Measurements from ENCODE around the gene SMARCA2. TPM values are rescaled to one million over a fixed set of nuclear protein-coding genes. Genes with fewer than 3 reads are reported as not detected.

Gene SMARCA2
- total RNA-seq, 2 experiments from 2014 or later = 110 to 117 TPM

GRCh38 chr9:2217540-2217939 is 202.4 kb downstream of the SMARCA2 start:
- ChIA-PET CTCF (no interaction called here), POLR2A (no interaction called here)

GRCh38 chr9:2220036-2220435 is 204.9 kb downstream of the SMARCA2 start:
- ChIA-PET POLR2A (no interaction called here), CTCF (no interaction called here)

DNA sequence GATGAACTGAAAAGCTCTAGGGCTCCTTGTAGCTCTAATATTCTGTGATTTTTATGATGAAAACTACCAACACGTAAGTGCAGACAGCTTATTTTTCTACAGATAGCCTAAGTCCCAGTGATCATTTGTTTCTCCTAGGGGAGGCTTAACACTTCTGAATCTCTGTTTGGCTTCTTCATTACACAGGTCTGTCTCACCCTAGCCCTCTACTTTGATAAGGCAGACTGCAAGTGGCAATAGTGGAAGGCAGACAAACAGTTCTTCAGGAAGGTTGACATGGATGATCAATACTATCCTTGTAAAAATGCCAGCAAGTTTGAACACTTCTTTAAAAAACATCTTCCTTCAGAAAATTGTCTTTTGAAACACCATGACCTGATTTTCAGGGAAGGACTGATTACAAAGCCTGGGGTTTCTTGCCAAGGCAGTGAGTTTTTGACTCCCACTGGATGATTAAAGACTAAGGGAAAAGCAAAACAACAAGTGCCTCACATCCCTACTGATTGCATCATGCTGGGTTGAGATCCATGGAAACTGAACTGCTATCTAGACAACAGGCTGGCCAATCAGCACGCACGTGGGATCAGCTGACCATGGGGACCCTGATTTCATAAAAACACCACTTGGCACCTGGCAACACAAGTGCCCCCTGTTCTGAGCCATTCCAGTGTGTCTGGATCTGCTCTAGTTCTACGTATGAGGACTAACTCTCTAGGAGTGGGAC is 212.2 kb downstream of the SMARCA2 start:
- ChIA-PET CTCF (no interaction called here), POLR2A (no interaction called here)

GRCh38 chr9:2228132-2228531 is 213.0 kb downstream of the SMARCA2 start:
- POLR2A ChIA-PET = no interaction called here

DNA sequence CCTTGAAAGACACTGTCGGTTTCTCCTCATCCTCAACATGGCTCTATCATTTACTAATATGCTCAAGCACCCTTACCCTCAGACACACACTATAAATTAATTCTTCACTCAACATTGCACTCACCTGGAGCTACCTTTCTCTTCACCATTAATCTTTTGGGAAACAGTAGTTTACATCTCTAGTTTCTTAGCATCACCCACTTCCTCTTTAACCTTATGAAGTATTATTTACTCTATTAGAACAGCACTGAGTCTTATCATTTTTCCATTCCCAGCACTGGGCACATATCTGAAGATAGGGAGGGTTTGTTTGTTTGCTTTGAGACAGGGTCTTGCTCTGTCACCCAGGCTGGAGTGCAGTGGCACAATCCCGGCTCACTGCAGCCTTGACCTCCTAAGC is 213.5 kb downstream of the SMARCA2 start:
- CTCF ChIA-PET = no interaction called here
- POLR2A ChIA-PET = no interaction called here

More at GRCh38 chr9:2228132-2228531, 213.0 kb downstream of the SMARCA2 start:
- CTCF ChIA-PET = no interaction called here

DNA sequence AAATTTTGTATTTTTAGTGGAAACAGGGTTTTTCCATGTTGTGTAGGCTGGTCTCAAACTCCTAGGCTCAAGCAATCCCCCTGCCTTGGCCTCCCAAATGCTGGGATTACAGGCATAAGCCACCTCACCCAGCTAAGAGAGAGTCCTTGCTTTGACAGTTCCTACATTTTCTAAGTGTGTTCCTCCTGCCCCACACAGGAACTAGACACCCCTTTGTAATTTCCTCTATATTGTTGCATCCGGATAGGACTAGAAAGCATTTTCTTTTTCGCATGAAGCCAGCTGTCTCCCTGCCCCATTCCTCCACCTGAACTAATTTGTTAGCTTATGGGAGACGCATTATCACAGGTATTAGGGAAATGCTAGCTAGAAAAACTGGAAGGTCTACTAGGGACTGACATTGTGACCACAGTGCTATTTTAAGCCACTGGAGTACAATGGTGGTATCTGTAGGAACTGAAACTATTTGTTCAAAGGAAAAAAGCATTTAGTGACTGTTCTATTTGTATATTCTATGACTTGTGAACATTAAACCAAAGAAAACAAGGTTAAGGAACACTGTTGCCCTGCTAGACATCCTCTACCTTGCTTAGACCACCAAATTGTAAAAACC is 214.1 kb downstream of the SMARCA2 start:
- CTCF ChIA-PET = no interaction called here
- POLR2A ChIA-PET = no interaction called here

DNA sequence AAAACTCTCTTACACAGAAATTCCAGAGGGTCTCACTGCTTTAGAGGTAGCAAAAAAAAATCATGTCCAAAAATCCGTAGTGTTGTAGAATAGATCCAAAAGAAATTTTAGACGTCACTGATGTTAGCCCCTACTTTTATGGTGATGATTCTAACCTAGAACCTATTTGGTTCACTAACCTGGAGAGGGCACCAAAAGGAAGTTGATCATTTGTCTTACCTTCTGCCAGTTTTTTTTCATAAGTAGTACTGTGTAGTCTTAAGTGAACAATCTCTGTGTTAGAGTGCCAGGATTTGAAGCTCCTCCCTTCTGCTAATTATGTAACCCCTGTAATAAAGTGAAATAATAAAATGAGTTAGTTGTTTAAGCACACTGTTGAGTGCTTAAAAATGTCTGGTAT is 215.2 kb downstream of the SMARCA2 start:
- ChIA-PET CTCF (no interaction called here), POLR2A (no interaction called here)

DNA sequence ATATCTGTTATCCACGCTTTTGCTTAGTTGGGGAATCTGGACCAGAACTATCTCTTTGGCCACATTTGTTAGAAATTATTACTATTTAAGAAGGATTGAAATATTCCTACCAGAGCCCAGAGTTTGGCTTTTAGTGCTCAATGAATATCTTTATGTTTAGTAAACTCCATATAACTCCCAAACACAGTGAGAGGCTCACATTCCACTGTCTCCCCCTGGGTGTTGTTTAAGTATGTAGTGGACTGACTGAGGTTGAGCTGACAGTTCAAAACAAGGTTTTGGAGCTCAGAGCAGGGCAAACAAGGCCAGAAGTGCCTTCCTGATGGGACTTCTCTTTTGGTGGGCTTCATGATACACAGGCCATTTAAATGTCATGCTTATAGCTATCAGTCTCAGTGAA is 216.0 kb downstream of the SMARCA2 start:
- ChIA-PET POLR2A (no interaction called here), CTCF (no interaction called here)

DNA sequence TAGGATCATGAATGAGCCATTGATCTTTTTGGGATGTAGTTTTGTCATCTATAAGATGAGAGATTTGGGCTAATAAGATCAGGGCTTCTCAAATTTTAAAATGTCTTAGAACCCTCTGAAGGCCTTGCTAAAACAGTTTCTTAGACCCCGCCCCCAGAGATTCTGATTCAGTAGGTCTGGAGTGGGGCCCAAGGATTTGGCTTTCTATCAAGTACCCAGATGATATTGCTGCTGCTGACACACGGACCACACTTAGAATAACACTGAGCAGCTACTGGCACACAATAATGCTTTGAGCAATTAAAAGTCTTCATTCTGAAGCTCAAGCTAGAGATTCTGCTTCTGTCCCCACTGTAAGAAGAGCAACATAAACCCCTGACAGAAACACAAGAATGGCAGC is 216.7 kb downstream of the SMARCA2 start:
- ChIA-PET CTCF (no interaction called here), POLR2A (no interaction called here)

GRCh38 chr9:2233274-2233673 is 218.1 kb downstream of the SMARCA2 start:
- POLR2A ChIA-PET = no interaction called here
- CTCF ChIA-PET = no interaction called here

DNA sequence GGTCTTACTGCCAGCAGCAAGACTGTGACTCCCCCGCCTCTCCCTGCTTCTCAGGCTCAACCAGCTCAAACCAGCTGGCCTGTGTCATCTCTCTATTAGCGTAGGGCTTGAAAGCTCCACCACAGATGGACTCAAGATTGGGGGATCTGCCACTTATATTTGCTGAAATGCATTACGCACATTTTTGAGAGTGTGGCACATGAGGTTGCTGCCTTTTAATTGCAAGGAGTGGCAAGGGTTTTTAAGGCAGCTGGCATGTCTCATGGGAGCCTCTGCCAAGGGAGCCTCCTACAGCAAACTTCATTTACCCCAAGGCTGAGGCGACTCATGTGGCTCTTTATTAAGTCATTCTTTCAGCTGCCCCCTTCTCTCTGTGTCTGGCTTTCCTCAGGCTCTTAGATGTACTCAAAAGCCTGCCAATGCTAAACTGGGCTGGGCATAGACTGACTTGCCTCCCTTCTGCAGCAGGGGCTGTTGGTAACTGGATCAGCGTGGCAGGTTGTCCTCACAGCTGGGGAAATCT is 219.3 kb downstream of the SMARCA2 start:
- ChIA-PET CTCF (no interaction called here), POLR2A (no interaction called here)

DNA sequence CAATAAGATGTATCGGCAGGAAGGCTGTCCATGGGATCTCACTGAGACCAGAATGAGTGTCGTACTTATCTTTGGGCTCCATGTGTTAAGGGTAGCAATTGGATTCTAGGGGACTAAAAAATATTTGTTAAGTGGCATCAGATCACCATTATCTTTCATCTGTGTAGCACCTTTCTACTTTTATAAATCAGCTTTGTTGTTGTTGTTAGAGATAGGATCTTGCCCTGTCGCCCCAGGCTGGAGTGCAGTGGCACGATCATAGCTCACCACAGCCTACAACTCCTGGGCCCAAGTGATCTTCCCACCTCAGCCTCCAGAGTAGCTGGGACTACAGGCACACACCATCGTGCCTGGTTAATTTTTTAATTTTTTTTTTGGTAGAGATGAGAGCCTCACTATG is 220.5 kb downstream of the SMARCA2 start:
- CTCF ChIA-PET = no interaction called here

DNA sequence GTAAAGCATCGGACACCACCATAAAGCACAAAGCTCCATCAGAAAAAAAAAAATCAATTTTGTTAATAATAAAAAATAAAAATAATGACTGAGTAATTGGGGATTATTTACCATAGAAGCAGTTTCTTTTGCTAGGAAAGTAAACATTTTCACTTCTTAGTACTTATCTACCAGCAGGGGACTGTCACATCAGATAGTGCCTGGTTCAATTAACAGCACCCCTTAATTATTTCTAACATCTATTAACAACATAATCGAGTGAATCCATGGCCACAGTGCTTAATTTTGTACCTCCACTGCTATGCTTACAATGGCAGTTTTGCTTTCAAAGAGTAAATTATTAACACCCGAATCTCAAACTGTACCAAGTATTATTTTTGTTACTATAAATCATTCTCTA is 221.7 kb downstream of the SMARCA2 start:
- ChIA-PET POLR2A (no interaction called here), CTCF (no interaction called here)

More for the DNA sequence above, 220.5 kb downstream of the SMARCA2 start:
- POLR2A ChIA-PET = no interaction called here

GRCh38 chr9:2241461-2241835 is 226.3 kb downstream of the SMARCA2 start:
- POLR2A ChIA-PET = no interaction called here
- CTCF ChIA-PET = no interaction called here

DNA sequence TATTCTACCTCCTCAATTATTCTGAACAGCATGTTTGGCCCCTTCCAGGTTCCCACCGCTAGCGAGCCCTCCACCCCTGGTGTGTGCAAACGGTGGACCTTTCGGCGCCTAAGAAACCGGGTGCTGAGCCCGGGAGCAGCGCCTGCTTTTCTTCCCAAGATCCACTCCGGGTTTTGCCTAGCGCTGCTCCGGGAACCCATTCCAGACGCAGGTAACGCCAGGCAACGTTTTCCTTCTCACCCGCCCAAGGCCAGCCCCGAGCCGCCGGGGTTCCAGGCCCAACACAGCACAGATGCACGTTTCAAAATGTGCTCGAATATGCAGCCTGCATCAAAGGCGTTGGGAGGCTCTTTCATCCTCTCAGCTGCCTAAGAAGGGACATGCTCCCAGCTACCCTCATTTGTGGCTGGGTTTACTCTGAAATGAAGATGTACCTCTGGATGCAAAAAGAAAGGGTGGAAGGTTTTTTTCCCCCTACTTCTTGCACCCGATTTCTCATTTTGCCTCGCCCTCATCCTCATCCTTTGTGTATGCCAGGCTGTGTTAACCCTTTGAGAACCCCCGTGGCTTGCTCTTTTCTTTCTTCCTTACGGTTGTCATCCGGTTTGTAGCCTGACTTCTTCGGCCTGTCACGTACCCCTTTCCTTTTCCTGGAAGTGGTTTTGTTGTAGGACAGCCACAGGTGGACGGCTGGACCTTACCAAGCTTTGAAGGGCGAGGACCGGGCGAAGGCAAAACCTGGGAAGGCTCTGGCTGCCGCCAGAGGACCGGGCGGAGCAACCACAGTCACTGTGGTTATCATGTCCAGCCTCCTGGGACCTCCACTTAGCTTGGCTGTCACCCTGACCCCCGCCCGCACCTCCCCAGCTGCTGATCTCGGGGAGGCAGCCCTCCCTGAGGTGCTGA is 226.9 kb downstream of the SMARCA2 start:
- ChIA-PET CTCF (no interaction called here), POLR2A (no interaction called here)

DNA sequence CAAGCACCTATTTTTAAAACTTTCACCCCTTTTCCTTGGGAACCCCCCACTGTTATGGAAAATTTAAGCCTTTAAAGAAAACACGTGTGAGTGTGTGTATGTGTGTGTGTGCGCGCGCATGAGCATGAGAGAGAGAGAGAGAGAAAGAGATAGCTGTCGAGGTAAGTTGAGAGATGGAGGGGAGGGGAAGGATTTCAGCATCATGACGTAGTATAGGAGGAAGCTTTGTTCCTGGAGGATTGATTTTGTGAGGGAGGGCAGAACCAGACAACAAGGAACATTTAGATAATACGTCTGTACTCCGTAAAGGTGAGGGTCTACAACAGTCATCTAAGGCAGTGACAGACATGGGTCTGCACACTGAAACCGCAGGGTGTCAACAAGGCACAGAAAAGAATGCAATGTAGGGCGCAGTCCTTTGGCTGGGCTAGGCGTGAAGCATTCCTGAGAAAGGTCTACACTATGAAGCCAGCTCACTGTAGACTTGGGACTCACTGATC is 227.7 kb downstream of the SMARCA2 start:
- ChIA-PET CTCF (no interaction called here), POLR2A (no interaction called here)
